ENCODE results near the gene VAMP2.

Gene VAMP2

DNA sequence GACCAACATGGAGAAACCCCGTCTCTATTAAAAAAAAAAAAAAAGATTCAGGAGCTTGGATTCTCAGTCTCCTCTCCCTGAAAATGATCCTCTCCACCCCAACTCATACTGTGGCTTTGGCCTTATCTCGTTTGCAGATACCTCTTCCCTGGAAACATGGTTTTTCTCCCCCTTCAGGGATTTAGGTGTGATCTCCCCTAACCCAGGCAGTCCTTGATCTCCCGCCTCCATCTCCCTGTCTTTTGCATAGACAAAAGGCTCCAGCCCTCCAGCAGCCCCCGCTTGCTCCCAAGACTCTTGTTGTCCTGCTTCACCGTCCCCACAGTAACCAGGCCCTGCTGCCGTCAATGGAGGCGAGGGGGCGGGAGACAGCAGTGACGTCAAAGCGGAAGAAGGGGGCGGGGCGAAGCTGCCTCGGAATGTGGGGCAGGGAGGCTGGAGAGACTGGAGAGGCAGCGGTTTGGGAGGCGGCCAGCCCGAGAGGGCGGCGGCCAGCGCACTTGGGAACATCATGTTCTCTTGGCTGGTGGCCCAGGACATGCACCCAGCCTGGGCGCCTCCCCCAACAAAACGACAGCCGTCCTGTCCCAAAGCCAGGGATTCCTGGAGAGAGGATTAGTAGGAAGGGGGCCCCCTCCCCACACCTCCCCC is 8.7 kb downstream of the VAMP2 start:
- DNase-seq: peak; percentile 99

DNA sequence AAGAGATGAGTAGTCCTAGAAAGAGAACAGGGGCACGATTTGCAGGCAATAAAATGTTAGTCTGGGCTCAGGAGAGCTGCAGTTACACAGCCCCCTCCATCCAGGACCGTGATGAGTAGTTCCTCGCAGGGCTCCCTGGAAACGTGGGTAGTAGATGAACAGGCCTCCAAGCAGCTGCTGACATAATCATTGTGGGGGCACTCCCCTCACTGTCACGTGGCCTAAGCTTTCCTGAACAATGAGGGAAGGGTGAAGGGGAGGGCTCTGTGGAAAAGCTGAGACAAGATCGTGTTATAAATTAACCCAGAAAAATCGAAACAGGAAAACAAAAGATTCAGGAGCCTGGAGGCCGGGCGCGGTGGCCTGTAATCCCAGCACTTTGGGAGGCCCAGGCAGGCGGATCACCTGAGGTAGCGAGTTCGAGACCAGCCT is 9.2 kb downstream of the VAMP2 start:
- DNase-seq: peak; percentile 98

DNA sequence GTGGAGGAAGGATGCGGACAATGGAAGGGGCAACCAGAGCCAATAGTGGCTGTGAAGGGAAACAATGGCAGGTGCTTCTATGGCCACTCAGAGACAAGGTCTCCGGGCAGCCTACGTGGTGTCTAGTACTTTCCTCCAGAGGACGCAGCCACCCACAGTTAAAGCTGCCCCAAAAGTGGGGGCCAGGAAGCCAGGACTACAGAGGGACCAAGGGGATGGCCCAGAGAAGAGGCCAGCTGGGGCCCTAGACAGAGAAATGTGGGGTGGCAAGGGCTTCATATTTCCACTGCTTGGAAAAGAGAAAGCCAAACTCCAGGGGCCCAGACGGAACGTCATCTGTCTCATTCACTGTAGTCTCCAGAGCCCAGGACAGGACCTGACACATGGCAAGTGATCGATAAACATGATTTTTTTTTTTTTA is 9.7 kb downstream of the VAMP2 start:
- DNase-seq: peak; percentile 27

DNA sequence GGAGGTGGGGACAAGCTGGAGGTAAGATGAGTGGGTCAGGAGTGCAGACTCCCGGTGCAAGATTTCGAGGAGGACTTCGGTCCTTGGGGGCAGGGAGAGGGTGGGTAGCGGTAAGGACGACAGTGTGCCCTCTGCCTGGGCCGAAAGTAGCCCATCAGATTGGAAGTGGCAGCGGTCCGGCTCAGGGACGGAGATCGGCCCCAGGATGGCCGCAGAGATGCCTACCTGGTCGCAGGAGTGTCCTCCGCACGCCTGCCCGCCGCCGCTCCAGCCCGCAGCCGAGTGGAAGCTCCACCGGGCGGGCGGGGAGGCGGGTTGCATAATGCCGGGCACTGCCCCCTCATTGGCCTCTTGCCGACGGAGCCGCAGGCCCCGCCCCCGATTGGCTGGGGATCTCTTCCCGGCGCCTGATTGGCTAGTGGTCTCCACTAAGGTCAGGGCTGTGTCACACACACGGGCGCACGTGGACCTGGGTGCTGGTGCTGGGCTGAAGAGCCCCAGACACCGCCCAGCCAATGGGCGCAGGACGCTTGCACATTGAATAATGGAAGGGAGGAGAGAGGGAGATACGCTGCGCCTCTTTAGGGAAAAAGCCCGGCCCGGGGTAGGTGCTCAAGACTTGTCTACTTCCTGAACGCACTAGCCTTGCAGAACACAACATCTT is 10.5 kb downstream of the VAMP2 start, which contains the start of gene PER1:
Gene PER1, minus strand, starts transcription at position 293 of the 664 bp plus-strand sequence. CDS start 1,698 bp downstream, outside the sequence.
- peak; percentile 94 for DNase-seq

DNA sequence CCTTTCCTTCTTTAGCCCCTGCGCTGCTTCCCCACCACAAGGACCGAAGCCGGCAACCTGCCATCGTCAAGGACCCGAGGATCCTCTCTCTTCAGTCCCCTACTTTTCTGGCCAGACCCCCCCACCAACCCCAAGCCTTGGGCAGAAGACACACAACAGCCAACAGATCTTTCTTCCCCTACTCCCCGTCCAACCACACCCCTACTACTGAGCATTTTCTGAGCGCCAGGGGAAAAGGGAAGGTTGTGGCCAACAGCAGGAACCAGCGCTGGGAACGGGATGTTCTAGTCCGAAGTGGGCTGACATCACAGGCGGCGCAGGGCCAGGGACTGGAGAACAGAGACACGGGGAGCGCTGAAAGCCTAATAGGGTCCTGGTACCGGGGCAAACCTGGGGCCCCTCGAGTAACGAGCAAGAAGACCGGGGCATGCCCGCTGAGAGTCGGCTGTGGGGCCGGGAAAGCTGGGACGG is 11.1 kb downstream of the VAMP2 start:
- DNase-seq: peak; percentile 63

DNA sequence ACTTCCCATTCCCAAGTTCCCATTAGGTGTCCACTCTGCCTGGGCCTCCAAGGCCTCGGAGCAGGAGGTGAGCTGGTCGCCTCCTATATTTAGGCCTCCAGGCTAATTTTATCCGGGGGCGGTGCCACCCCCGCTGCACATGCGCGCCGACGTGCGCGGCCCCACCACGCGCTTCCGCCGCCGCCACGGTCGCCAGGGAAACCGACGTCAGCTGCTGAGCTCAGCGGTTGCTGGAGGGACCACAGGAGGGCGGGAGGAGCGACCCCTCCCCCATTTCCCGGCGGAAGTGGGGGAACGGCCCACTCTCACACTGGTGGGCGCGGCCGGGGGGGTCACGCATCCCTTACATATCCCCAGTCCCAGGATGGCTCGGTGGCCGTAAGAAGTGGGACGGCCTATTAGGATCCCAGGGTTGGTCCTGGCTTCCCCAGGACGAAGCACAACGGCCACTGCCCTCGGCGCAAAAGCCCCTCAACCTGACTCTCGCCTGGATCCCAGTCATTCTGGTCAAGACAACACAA is 11.6 kb downstream of the VAMP2 start:
- DNase-seq: peak; percentile 91

DNA sequence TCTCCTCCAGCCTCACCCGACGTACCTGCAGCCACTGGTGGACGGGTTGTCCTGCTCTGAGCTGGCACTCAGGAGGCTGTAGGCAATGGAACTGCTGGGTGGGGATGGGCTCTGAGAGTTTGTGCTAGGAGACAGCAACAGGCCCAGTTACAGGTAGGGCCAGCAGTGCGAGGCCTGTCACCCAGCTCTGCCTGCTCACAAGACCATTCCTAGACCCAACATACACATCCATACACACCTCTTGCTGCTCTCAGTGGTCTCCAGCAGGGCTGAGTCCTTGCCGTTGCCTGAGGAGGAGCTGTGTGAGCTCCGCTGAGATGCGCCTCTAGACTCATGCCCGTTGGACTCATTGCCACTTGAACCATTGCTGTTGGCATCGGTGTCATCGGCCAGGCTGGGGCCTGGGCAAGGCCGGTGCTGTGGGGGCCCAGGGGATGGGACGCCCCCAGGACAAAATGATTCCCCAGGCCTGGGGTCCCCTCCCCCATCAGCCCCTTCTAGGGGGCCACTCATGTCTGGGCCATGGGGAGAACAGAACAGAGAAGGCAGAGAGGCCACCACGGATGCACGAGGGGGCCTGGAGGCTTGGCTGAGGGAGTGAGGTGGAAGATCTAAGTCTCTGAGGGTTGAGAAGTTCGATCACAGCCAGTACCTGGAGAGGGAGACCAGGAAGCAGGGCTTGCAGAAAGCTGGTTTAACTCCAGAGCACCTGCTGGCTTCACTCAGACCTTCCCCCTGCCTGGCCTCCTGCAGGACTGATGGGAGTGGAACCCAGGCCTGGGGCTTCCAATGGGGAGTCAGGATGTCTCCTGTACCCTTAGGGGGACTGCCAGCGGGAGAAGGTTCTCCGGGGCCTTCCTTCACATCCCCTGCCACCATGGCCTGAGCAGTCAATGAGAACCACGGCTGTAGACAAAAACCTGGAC is 12.3 kb downstream of the VAMP2 start:
- DNase-seq: no peak

DNA sequence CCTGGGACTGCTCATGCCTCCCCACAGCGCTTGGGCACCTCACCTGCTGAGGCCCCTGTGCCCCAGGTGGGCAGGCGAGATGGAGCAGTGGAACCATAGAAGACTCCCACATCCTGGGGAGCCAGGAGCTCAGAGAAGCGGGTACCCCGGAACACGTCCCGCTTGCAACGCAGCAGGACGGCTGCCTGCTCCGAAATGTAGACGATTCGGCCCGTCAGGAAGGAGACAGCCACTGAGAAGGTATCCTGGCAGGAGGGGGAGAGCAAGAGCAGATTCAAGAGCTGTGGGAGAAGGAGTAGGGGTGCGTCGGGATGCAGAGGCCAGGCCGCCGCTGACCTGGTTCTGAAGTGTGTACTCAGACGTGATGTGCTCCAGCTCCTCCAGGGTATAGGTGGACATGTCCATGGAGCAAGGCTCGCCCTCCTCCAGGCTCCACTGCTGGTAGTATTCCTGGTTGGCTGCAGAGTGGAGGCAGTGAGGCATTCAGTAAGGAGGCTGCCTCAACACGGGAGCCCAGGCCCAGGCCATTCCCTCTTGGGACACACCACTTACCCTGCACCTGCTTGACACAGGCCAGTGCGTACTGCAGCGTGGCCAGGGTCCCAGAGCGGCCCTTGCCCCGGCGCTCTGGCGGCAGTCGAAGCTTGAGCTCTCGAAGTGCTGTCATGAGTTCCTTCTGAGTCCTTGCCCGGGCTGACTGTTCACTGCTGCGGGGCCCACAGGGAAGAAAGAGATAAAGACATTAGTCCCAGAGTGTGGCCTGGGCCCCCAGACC is 13.1 kb downstream of the VAMP2 start:
- no peak for DNase-seq

DNA sequence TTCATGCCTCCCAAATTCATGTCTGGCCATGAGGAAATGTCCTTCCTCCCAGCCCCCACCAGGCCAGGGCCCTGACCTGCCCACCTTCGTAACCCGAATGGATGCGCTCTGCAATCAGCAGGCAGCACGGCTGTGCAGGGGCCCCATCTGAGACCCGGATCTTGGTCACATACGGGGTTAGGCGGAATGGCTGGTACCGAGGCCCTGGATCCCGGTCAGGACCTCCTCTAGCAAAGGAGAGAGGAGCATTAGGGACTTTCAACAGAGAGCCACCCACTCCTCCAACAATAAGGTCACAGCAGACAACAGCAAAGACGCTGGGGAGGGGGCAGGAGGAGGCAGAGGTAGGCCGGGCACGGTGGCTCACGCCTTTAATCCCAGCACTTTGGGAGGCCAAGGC is 14.2 kb downstream of the VAMP2 start:
- DNase-seq: no peak

DNA sequence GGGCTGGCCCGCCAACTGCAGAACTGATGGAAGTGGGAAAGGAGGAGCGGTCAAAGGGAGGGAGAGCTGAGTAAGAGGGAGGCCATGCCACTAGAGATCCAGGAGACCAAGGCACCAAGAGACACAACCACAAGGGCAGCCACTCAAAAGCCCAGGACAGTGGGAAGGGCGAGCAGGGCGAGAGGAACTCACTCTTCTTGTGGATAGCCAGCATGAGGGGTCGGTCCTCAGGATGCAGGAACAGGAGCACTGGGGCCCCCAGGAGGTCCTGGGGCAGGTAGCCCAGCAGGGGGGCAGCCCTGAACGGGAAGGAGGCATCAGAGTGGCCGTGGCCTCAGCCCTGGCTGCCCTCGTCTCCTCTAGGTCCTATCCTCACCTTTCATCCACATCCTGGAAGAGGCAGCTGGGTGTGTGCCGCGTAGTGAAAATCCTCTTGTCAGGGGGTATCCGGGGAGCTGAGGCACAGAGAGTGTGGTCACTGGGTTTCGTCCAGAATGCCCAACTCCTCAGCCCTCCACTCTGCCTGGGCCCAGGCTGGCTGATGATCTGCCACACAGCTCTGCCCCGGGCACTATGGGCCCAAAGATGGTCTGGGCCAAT is 14.8 kb downstream of the VAMP2 start:
- DNase-seq: no peak

DNA sequence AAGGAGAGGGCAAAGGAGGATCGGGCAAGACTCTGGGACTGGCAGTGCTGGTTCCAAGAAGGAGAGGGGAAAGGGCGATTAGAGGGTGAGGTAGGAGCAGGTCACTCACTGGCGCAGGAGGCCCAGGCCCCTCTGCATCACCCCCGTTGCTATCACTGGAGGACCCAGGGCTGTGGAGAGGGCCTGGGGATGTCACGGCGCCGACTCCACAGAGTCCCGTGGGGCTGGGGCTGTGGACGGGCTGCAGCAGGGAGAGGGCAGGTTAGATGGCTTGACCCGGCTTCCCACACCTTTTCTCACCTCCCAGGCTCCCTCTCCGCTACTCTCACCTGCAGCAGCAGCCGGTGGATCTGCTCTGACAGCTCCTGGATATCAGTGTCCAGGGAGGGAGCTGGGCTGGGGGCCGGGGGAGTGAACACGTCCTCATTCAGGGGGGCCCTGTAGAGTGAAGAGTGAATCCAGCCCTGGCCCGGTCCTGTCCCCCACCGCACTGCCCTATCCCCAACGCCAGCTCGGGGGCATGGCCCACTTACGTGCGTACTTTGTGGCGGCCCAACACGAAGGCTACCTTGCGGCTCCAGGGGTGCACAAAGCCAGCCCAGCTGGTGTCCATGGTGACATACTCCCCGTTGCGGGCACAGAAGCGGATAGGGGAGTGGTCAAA is 15.5 kb downstream of the VAMP2 start:
- no peak for DNase-seq

DNA sequence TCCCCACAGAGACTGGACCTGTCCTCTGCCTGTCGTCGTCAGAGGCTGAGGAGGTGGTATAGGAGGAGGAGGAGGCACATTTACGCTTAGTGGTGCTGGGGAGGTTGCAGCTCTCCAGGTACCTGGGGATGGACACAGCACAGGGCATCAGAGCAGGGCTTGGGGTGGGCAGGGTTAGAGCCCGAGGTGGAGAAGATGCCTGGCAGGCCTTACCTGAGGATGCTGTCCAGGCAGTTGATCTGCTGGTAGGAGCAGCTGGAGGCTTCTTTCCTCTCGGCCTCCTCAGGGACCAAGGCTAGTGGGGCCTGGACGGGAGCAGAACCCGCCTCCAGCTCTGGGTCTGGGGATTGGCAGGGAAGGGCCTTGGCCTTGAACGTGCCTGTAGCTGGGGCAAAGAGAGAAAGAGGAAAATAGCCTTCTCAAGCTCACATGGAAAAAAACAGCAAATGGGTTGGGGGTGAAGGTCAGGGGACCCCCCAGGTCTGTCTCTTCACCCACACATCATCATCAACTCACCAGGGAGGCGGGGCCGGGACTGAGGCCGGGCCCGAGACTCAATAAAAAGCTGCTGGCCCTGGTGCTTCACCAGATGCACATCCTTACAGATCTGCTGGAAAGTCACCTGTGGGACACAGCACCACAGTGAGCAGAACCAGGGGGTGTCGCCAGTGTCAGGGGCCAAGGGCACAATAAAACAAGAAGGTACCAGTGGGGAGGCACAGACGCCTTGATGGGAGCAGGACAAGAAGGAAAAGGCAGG is 16.2 kb downstream of the VAMP2 start:
- DNase-seq: no peak

DNA sequence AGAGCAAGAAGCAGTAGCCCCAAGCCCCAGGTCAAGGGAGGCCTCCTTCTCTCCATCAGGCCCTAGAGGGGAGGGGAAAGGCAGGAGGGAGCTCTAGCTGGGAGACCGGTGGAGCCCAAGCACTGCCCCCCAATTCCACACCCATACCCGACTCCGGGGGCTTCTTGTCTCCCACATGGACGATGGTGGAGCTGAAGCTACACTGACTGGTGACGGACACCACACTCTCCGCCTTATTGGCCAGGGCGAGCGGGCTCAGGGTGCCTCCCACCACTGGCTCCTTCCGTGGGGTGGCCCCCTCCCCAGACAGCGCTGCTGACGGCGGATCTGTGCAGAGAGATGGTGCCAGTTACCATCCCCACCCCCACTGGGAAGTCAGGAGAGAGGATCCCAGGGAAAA is 16.9 kb downstream of the VAMP2 start:
- DNase-seq: no peak

DNA sequence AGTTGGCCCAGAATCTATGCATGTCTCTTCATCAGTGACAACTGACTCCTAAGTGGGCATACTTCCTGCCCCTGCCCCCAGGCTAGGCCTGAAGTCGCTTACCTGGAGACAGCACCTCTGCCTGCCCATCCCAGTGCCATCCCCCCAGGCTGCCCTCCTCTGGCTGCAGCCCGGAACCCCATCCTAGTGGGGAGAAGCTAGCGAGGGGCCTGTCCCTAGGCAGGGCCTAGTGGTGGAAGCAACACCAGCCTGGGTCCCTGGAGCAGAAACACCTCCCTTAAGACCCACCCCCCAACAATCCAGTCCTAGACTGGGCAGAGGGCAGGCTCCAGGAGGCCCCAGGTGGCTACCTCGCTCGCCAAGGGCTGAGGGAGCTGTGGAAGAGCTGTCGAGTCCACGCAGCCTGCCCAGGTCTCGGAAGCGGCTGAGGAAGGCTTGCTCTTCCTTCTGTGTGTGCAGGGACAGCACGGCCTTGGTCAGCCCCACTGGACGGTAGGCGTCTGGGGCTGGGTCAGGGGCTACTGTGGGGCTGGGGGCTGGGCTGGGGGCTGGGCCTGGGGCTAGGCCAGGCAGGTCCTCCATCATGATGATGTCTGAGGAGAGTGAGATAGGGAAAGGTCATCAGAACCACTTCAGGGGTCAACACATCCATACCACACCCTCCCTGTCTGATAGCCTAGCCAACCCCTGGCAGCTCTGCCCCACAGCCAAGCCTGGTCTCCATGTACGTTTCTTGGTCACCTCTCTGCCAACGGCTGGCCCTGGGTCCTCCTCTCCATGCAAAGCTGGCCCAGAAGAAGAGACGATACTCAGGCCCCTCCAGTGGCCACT is 18.1 kb downstream of the VAMP2 start:
- no peak for DNase-seq

DNA sequence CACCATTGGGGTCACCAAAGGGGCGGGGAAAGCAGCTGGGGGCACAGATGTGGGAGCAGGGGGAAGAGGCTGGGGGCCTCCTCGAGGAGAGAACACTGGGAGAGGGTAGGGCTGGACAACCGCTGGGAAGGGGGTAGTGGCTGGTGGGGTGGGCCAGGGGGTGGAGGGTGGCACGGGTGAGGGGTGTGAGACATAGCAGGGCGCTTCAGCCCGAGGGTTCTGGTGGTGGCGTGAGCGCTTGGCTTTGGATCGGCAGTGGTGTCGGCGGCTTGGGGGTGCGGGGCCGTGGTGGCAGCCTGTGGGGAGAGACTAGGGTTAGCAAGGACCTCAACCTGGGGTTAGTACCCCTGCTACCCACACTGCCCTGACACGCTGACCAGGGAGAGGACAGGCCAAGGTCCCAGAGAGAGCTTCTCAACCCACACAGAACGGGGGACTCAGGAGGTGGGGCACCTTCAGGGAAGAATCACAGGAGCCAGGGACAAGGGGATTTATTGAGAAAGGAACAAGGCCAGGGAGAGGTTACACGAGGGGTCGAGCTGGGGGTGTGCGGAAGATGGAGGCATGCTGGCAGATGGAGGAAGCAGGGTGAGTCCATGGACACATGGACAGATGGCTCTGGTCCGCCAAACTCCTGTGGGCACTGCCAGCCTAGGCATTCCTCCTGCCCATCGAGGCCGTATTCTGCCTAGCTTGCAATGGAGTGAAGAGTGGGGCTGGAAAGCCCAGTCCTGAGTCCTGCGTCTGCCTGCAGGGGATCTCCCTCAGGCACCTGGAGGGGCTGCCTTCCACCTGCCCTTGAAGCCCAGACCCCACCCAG is 19.0 kb downstream of the VAMP2 start:
- DNase-seq: no peak

DNA sequence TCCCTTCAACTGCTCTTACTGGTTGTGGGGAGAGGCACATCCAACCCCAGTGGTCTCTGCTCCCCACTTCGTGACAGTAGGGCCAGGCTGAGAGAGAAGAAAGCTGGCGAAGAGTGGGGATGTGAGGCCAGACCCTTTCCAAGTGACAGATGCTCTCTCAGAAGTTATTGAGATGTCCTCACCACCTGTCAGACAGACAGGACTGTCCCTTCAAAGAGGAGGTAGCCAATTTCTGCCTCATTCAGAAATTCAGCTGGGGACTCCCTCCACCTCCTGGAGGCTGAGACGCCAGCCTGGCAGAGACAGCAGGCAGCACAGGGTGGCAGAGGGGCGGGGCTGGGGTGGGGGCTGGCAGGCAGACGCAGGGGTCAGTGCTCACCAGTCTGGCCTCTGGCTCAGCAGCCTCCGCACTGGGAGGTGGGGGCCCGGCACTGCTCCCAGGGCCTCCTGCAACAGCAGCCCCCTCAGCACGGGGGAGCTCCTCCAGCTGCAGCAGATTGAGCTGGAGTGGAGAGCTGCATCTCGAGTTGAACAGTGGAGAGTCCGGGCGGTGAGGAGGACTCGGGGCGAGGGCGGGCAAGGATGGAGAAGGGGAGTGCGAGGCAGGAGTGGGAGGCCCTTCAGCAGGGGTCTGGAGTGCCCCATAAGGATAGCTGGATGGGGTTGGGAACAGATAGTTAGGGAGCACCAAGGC is 19.7 kb downstream of the VAMP2 start:
- DNase-seq: no peak

DNA sequence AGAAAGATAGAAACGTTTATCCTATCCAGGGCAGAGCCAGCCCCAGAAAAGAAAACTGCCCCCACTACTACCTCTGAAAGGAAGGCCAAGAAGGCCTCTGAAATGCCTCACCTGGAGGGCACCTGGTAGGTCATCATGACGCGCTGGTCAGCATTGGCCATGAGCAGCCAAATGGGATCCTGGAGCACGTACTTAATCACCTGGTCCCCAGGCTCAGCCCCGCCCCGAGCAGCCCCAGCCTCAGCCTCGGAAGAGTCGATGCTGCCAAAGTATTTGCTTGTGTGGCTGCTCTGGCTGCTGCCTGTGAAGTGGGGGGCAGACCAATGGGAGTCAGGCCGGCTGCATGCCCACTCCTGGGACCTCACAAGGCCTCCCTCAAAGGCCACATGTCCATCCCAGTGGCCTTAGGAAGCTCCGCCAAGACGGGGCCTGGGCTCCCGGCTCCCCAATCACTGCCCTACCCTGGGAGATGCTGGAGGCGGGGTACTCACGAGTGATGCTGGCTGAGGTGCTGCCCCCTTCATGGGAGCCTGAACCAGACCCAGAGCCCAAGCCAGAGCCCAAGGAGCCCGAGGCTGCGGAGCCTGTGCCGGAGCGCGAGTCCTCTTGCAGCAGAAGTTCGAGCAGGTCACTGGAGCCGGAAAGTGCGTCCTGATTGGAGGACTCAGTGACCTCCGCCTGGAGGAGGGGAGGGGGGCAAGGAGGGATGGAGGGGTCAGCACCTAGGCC is 20.4 kb downstream of the VAMP2 start:
- DNase-seq: no peak
